GM12873 (cell line): Measurements from ENCODE around the gene CTNNBL1.

Experiments
- CTCF ChIP-seq: IDR thresholded peaks from 2 replicates; pipeline ENCODE4 v1.5.1; 2012; ENCODE audit warnings: low read depth, mild to moderate bottlenecking, moderate library complexity, low read length, control low read depth; ENCODE audit not compliant: insufficient read depth; ENCODE audit errors: missing control alignments

The CTNNBL1 gene

GRCh38 chr20:37881601-37882343 lies 187.9 kb downstream of the CTNNBL1 start:
- no peak for TF ChIP-seq CTCF

- no peak for TF ChIP-seq CTCF
Measured at GRCh38 chr20:37882961-37883712, 189.3 kb downstream of the CTNNBL1 start.

- no peak for TF ChIP-seq CTCF
Measured at GRCh38 chr20:37885042-37885441, 191.2 kb downstream of the CTNNBL1 start.

GRCh38 chr20:37885593-37886503 lies 192.0 kb downstream of the CTNNBL1 start:
- no peak for TF ChIP-seq CTCF

- no peak for TF ChIP-seq CTCF
Measured at GRCh38 chr20:37886851-37887297, 193.0 kb downstream of the CTNNBL1 start.

GRCh38 chr20:37888641-37889040 lies 194.8 kb downstream of the CTNNBL1 start:
- no peak for TF ChIP-seq CTCF
